Measurements from ENCODE around the gene AGRN. TPM values are rescaled to one million over a fixed set of nuclear protein-coding genes. Genes with fewer than 3 reads are reported as not detected.

Gene AGRN
- 47.6 and 49.2 TPM in 2 replicates for total RNA-seq

GRCh38 chr1:1020000-1020404 is at the start of gene AGRN:
AGRN (plus strand) TSS chr1:1020120; CDS start chr1:1020173, 53 bp downstream.

GRCh38 chr1:981955-982558 is 37.9 kb upstream of the AGRN start, which contains the start of gene PERM1:
PERM1 (minus strand) TSS chr1:982093; CDS start chr1:981029, 1,064 bp downstream.

GRCh38 chr1:999725-1000356 is 20.1 kb upstream of the AGRN start, which contains the start of gene HES4:
HES4 (minus strand) TSS chr1:1000097; CDS start chr1:999973, 124 bp downstream.

GRCh38 chr1:1013105-1013921 is 6.6 kb upstream of the AGRN start, which contains the start of gene ISG15:
ISG15 (plus strand) TSS chr1:1013497; CDS start chr1:1013574, 77 bp downstream.

GRCh38 chr1:1073743-1074587 is 54.0 kb downstream of the AGRN start, which contains the start of gene RNF223:
RNF223 (minus strand) TSS chr1:1074306; CDS start chr1:1072566, 1,740 bp downstream.

Other genes with a start within 250 kb of the AGRN start
- gene SAMD11, start 96.2 kb upstream of the AGRN start, total RNA-seq: 11.4 and 12.5 TPM in 2 replicates
- 36.6 and 46.5 TPM in 2 replicates for gene NOC2L, start 60.9 kb upstream of the AGRN start, total RNA-seq
- gene KLHL17, start 59.5 kb upstream of the AGRN start, total RNA-seq: 4.4 and 4.5 TPM in 2 replicates
- gene PLEKHN1, start 53.6 kb upstream of the AGRN start, total RNA-seq: 0.24 and 0.50 TPM in 2 replicates
- gene PERM1, start 38.0 kb upstream of the AGRN start, total RNA-seq: not detected in 2 replicates
- gene HES4, start 20.0 kb upstream of the AGRN start, total RNA-seq: 4.9 and 6.0 TPM in 2 replicates
- 44.0 and 76.6 TPM in 2 replicates for gene ISG15, start 6.6 kb upstream of the AGRN start, total RNA-seq
- gene RNF223, start 54.2 kb downstream of the AGRN start, total RNA-seq: not detected in 2 replicates
- gene C1orf159, start 96.0 kb downstream of the AGRN start, total RNA-seq: 5.5 and 11.3 TPM in 2 replicates
- not detected in 2 replicates for gene TTLL10, start 153.8 kb downstream of the AGRN start, total RNA-seq
- 4.1 TPM in 1 of 2 replicates, not detected in the other for gene TNFRSF18, start 186.5 kb downstream of the AGRN start, total RNA-seq
- 3.3 and 5.9 TPM in 2 replicates for gene TNFRSF4, start 194.0 kb downstream of the AGRN start, total RNA-seq
- 201 and 230 TPM in 2 replicates for gene SDF4, start 211.9 kb downstream of the AGRN start, total RNA-seq
- gene B3GALT6, start 212.1 kb downstream of the AGRN start, total RNA-seq: 32.1 and 35.6 TPM in 2 replicates
- gene C1QTNF12, start 226.6 kb downstream of the AGRN start, total RNA-seq: 0.25 and 0.93 TPM in 2 replicates

Data from cardiac ventricle fibroblast (primary cell).